Hepatocyte (in vitro differentiated cells): ENCODE data around the gene ZNF565. TPM values are rescaled to one million over a fixed set of nuclear protein-coding genes. Genes with fewer than 3 reads are reported as not detected.

Source experiments
- DNase-seq: peaks from one replicate; pipeline ENCODE4 v3.0.0-alpha.2; 2016; ENCODE audit warnings: low spot score
- H2AFZ ChIP-seq: fragments of 200-600 bp; sonication (generic); 2 replicates; pipeline ENCODE4 v1.6.0; 2016; ENCODE audit warnings: antibody characterized with exemption, mild to moderate bottlenecking
- H3K27ac ChIP-seq: fragments of 200-600 bp; sonication (generic); 2 replicates; pipeline ENCODE4 v1.5.1; 2016; ENCODE audit warnings: mild to moderate bottlenecking
- H3K27me3 ChIP-seq: fragments of 200-600 bp; sonication (generic); 2 replicates; pipeline ENCODE4 v1.6.1; 2016
- H3K36me3 ChIP-seq: fragments of 200-600 bp; sonication (generic); replicated peaks from 2 replicates; pipeline ENCODE4 v1.5.1; 2016; ENCODE audit warnings: low read depth; ENCODE audit not compliant: insufficient read depth
- H3K4me1 ChIP-seq: fragments of 200-600 bp; sonication (generic); 2 replicates; pipeline ENCODE4 v1.5.1; 2016; ENCODE audit warnings: mild to moderate bottlenecking, moderate library complexity; ENCODE audit not compliant: insufficient read depth
- H3K4me2 ChIP-seq: fragments of 200-600 bp; sonication (generic); 2 replicates; pipeline ENCODE4 v1.6.0; 2016
- H3K4me3 ChIP-seq: fragments of 200-600 bp; sonication (generic); 2 replicates; pipeline ENCODE4 v1.5.1; 2016; ENCODE audit warnings: mild to moderate bottlenecking
- H3K79me2 ChIP-seq: fragments of 200-600 bp; sonication (generic); 2 replicates; pipeline ENCODE4 v1.6.0; 2017; ENCODE audit warnings: mild to moderate bottlenecking
- H3K9me2 ChIP-seq: fragments of 200-600 bp; sonication (generic); replicated peaks from 2 replicates; pipeline ENCODE4 v1.6.0; 2017; ENCODE audit warnings: mild to moderate bottlenecking; ENCODE audit not compliant: insufficient read depth
- H3K9me3 ChIP-seq: fragments of 200-600 bp; sonication (generic); 2 replicates; pipeline ENCODE4 v1.5.1; 2016; ENCODE audit warnings: low read depth, mild to moderate bottlenecking
- H4K20me1 ChIP-seq: fragments of 200-600 bp; sonication (generic); 2 replicates; pipeline ENCODE4 v1.6.0; 2016; ENCODE audit warnings: mild to moderate bottlenecking; ENCODE audit not compliant: insufficient read depth, poor library complexity, severe bottlenecking
- CTCF ChIP-seq: fragments of 200-600 bp; sonication (generic); IDR thresholded peaks from 2 replicates; pipeline ENCODE4 v1.5.1; 2016; ENCODE audit warnings: antibody characterized with exemption, mild to moderate bottlenecking; ENCODE audit not compliant: poor library complexity
- EZH2 ChIP-seq: fragments of 200-600 bp; sonication (generic); IDR thresholded peaks from 2 replicates; pipeline ENCODE4 v1.6.1; 2016; ENCODE audit warnings: antibody characterized with exemption, mild to moderate bottlenecking, borderline replicate concordance
- EZH2phosphoT487 ChIP-seq: fragments of 200-600 bp; sonication (generic); IDR thresholded peaks from one replicate; pipeline ENCODE4 v1.6.1; 2018; ENCODE audit warnings: antibody characterized with exemption, mild to moderate bottlenecking, low read depth, moderate library complexity; ENCODE audit not compliant: unreplicated experiment, severe bottlenecking
- WGBS: methylation state at CpG from one replicate; pipeline ENCODE4 v1.1.6; 2016; ENCODE audit warnings: low lambda C conversion rate; ENCODE audit errors: missing lambda C conversion rate; 5-methylcytosine and 5-hydroxymethylcytosine counted together
- polyA plus RNA-seq: library from polyadenylated mRNA; unstranded; fragments of >200 nt; fragmentation: Nextera tagmentation; extraction: Ambion mirVana; gene quantifications from 2 replicates; pipeline ENCODE4 v1.2.1, GENCODE V29; 2016
- total RNA-seq: library from RNA; depleted of rRNA; stranded (reverse); fragments of >200 nt; gene quantifications from 2 replicates; pipeline ENCODE4 v1.2.3, GENCODE V29; 2014

The ZNF565 gene
- total and polyA plus RNA-seq, 2 experiments from 2014 or later = 3.0 to 8.1 TPM

GRCh38 chr19:36141039-36141927, 73.2 kb downstream of the ZNF565 start:
- H3K27me3 ChIP-seq = no peaks in the 10 kb centered on the region
- peaks cover 9% of the 10 kb centered on the region for H4K20me1 ChIP-seq
- peak; percentile 94 for DNase-seq
- no peaks in the 10 kb centered on the region for H3K36me3 ChIP-seq
- 25% methylated on average over 32 of the region's 42 CpGs for WGBS
- no peaks in the 10 kb centered on the region for H3K9me3 ChIP-seq
- no peaks in the 10 kb centered on the region for H3K9me2 ChIP-seq
- no peaks in the 10 kb centered on the region for H3K4me1 ChIP-seq
- peak overlapping the region; percentile 62 for H2AFZ ChIP-seq
- H3K4me3 ChIP-seq = peak overlapping the region; percentile 98
- H3K79me2 ChIP-seq = peaks cover 25% of the 10 kb centered on the region
- peak overlapping the region; percentile 93 for H3K4me2 ChIP-seq
- H3K27ac ChIP-seq = peak overlapping the region; percentile 100
- TF ChIP-seq EZH2 = no peak
- TF ChIP-seq CTCF = no peak
- TF ChIP-seq EZH2phosphoT487 = no peak

GRCh38 chr19:36140304-36141038, 74.0 kb downstream of the ZNF565 start:
- Histone ChIP-seq H3K27me3 (no peaks in the 10 kb centered on the region), H3K36me3 (no peaks in the 10 kb centered on the region), H4K20me1 (peaks cover 9% of the 10 kb centered on the region), H3K27ac (peak overlapping the region; percentile 100), H3K9me2 (no peaks in the 10 kb centered on the region), H3K4me2 (peak overlapping the region; percentile 93), H3K9me3 (no peaks in the 10 kb centered on the region), H3K4me3 (peak overlapping the region; percentile 98), H3K79me2 (peaks cover 25% of the 10 kb centered on the region), H2AFZ (peak overlapping the region; percentile 62), H3K4me1 (no peaks in the 10 kb centered on the region)
- WGBS = under 1% methylated on average over 24 of the region's 31 CpGs
- TF ChIP-seq EZH2 (no peak), CTCF (no peak), EZH2phosphoT487 (no peak)
- peak; percentile 71 for DNase-seq

- Histone ChIP-seq H3K9me2 (no peaks in the 10 kb centered on the region), H3K9me3 (no peaks in the 10 kb centered on the region), H3K27ac (peak within 1 kb of the TSS; percentile 100), H3K4me3 (peak within 1 kb of the TSS; percentile 98), H3K4me2 (peak within 1 kb of the TSS; percentile 93), H3K36me3 (no peaks in the 10 kb centered on the region), H4K20me1 (peaks cover 9% of the 10 kb centered on the region), H3K79me2 (peaks cover 25% of the 10 kb centered on the region), H2AFZ (peak within 1 kb of the TSS; percentile 83), H3K4me1 (no peaks in the 10 kb centered on the region), H3K27me3 (no peaks in the 10 kb centered on the region)
- DNase-seq = peak; percentile 99
- TF ChIP-seq EZH2 (no peak), CTCF (peak; percentile 2)
- WGBS = 1% methylated on average over 47 of the region's 75 CpGs
These were observed 74.8 kb downstream of the ZNF565 start, which contains the start of gene CAPNS1 for GRCh38 chr19:36139473-36140303. Gene CAPNS1, plus strand, starts transcription at chr19:36140066. Its CDS starts 946 bp downstream, at chr19:36141012.
